CD4-positive, alpha-beta T cell treated with Interleukin-6 at 100 ng/mL for 8 hours (primary cell): Measurements from ENCODE around the gene SCAANT1.

Source experiments
- DNase-seq: peaks from one replicate; pipeline ENCODE4 v3.0.0-alpha.2; 2020; ENCODE audit warnings: mixed read lengths, low spot score

SCAANT1 gene

DNA sequence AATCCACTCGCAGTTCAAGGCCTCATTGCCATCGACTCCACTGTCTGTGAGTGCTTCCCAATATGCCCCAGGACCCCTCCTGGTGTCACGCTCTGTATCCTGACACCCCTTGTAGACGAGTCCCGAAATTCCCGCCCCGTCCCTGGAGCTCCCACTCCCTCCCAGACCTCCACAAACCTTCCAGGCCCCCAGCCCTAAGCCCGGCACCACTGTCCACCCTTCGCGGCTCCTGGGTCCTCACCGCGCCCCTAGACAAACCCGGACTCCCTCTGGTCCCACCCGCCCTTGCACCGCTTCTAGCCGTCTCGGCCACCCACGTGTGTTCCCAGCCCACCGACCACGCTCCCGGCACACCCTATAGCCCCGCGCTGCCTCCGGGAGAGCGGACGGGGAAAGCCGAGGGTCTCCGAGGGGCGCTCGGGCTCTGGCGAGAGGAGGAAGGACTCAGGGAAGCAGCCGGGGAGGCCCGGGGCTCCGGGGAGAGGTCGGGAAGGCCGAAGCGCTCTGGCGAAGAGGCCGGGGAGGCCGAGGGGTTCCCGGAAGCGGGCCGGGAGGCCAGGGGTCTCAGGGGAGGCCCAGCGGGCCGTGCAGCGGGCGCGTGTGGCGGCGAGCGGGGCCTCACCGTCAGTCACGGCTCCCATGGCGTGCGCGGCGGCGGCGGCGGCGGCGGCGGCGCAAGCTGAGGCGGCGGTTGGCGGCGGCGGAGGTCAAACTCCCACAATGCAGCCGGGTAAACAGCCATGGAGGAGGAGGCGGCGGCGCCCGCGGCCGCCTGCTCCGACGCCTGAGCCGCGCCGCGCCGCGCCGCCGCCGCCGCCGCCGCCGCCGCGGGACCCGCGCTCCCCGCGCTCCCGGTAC lies 48.8 kb downstream of the SCAANT1 start, which contains the start of the genes ATXN7 and THOC7:
Gene ATXN7 (plus strand): TSS at position 718 of the 858 bp plus-strand sequence. CDS start 48,732 bp downstream, outside the sequence.
Gene THOC7 (minus strand): TSS at position 656 of the 858 bp plus-strand sequence. CDS start 15 bp downstream, at position 641.
- DNase-seq, result peak; percentile 62

- DNase-seq, result no peak
Observed at GRCh38 chr3:63862804-63863149, 49.4 kb downstream of the SCAANT1 start.
